ENCODE results near the gene TRIP10.

DNA sequence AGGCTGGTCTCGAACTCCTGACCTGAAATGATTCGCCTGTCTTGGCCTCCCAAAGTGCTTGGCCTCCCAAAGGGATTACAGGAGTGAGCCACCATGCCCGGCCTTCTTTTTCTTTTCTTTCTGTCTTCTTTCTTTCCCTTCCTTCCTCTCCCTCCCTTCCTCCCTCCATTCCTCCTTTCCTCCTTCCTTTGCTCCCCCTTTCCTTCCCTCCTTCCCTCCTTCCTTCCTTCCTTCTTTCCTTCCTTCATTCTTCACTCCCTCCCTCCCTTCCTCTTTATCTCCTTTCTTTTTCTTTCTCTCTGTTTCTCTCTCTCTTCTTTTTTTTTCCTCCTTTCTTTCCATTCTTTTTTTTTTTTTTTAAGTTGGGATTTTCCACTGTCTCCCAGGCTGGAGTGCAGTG lies 31.1 kb upstream of the TRIP10 start:
- no peak for TF ChIP-seq CTCF (conservative IDR thresholded peaks at IDR 0.05 in 1 of 2, IDR thresholded peaks at IDR 0.05 in 1 of 2; ENCODE audit: low read depth in 1 of 2, low read length in 2 of 2)
- TF ChIP-seq EZH2 (IDR thresholded peaks at IDR 0.05; ENCODE audit: low read length, missing control alignments), result no peak

Measured in fibroblast of lung (primary cell).